Liver (tissue), 9 donors: ENCODE measurements around the gene BRSK2. TPM values are rescaled to one million over a fixed set of nuclear protein-coding genes. Genes with fewer than 3 reads are reported as not detected.

ENCODE experiments used
- DNase-seq: peaks from one replicate; pipeline ENCODE4 v3.0.0-alpha.2; 2017; ENCODE audit warnings: low spot score
- H3K27ac ChIP-seq, 2 donors: one replicate each; pipeline ENCODE4 v1.7.0; 2013; ENCODE audit warnings: inconsistent platforms in 2 of 2, low read length in 2 of 2, control low read depth in 1 of 2, low read depth in 1 of 2, mild to moderate bottlenecking in 1 of 2
- H3K27me3 ChIP-seq, 4 donors: one replicate each; pipeline versions ENCODE4 v1.6.1 to v1.7.0; 2013; ENCODE audit warnings: low read length in 3 of 4, inconsistent platforms in 1 of 4, mild to moderate bottlenecking in 1 of 4, moderate library complexity in 1 of 4; ENCODE audit not compliant: control insufficient read depth in 4 of 4, insufficient read depth in 4 of 4
- H3K36me3 ChIP-seq, 4 donors: one replicate each; pipeline versions ENCODE4 v1.6.1 to v1.7.0; 2013; ENCODE audit warnings: low read length in 3 of 4, mild to moderate bottlenecking in 3 of 4, low read depth in 1 of 4, moderate library complexity in 1 of 4; ENCODE audit not compliant: control insufficient read depth in 4 of 4, insufficient read depth in 3 of 4
- H3K4me1 ChIP-seq, 4 donors: one replicate each; pipeline versions ENCODE4 v1.6.1 to v1.7.0; 2013; ENCODE audit warnings: low read length in 3 of 4, mild to moderate bottlenecking in 3 of 4, moderate library complexity in 1 of 4; ENCODE audit not compliant: control insufficient read depth in 4 of 4, insufficient read depth in 4 of 4
- H3K4me3 ChIP-seq, 3 donors: one replicate each; pipeline versions ENCODE4 v1.6.1 to v1.7.0; 2013; ENCODE audit warnings: low read length in 3 of 3, control low read depth in 1 of 3, low read depth in 1 of 3, mild to moderate bottlenecking in 1 of 3
- H3K9ac ChIP-seq, 2 donors: one replicate each; pipeline ENCODE4 v1.7.0; 2013; ENCODE audit warnings: low read length in 2 of 2, mild to moderate bottlenecking in 2 of 2, moderate library complexity in 2 of 2, control low read depth in 1 of 2, low read depth in 1 of 2
- H3K9me3 ChIP-seq, 4 donors: one replicate each; pipeline versions ENCODE4 v1.6.1 to v1.7.0; 2013; ENCODE audit warnings: low read length in 3 of 4; ENCODE audit not compliant: control insufficient read depth in 4 of 4
- ATF3 ChIP-seq: IDR thresholded peaks from 2 replicates; pipeline ENCODE4 v1.6.1; 2016; ENCODE audit warnings: antibody characterized with exemption
- CTCF ChIP-seq: fragments of 150-350 bp; IDR thresholded peaks from 2 replicates; pipeline ENCODE4 v1.5.1; 2017; ENCODE audit warnings: improper control_type of control experiment, low read depth, low read length; ENCODE audit not compliant: missing input control
- EGR1 ChIP-seq, 2 donors: IDR thresholded peaks; 2 replicates each; pipeline ENCODE4 v1.6.1; 2016 to 2018; ENCODE audit warnings: antibody characterized with exemption in 2 of 2, low read depth in 2 of 2
- FOXA1 ChIP-seq: IDR thresholded peaks from 2 replicates; pipeline ENCODE4 v1.6.1; 2016; ENCODE audit warnings: antibody characterized with exemption
- GABPA ChIP-seq, 2 donors: IDR thresholded peaks in 1 of 2; conservative IDR thresholded peaks in 1 of 2; 2 replicates each; pipeline ENCODE4 v1.6.1; 2016; ENCODE audit warnings: antibody characterized with exemption in 2 of 2, mild to moderate bottlenecking in 1 of 2, moderate library complexity in 1 of 2
- HNF4A ChIP-seq, 2 donors: conservative IDR thresholded peaks; 2 replicates each; pipeline ENCODE4 v1.6.1; 2016; ENCODE audit warnings: antibody characterized with exemption in 2 of 2, mild to moderate bottlenecking in 2 of 2
- HNF4G ChIP-seq: IDR thresholded peaks from 2 replicates; pipeline ENCODE4 v1.6.1; 2016; ENCODE audit warnings: antibody characterized with exemption
- JUND ChIP-seq, 2 donors: IDR thresholded peaks; 2 replicates each; pipeline ENCODE4 v1.6.1; 2016; ENCODE audit warnings: antibody characterized with exemption in 2 of 2
- MAX ChIP-seq: IDR thresholded peaks from 2 replicates; pipeline ENCODE4 v1.6.1; 2016; ENCODE audit warnings: antibody characterized with exemption
- NR2F2 ChIP-seq: IDR thresholded peaks from 2 replicates; pipeline ENCODE4 v1.6.1; 2016; ENCODE audit warnings: antibody characterized with exemption
- REST ChIP-seq: IDR thresholded peaks from 2 replicates; pipeline ENCODE4 v1.6.1; 2016; ENCODE audit warnings: antibody characterized with exemption, mild to moderate bottlenecking
- RXRA ChIP-seq, 2 donors: IDR thresholded peaks; 2 replicates each; pipeline ENCODE4 v1.6.1; 2017 to 2018; ENCODE audit warnings: antibody characterized with exemption in 2 of 2, mild to moderate bottlenecking in 1 of 2
- SP1 ChIP-seq: IDR thresholded peaks from 2 replicates; pipeline ENCODE4 v1.6.1; 2018; ENCODE audit warnings: antibody characterized with exemption, mild to moderate bottlenecking
- TAF1 ChIP-seq: conservative IDR thresholded peaks from 2 replicates; pipeline ENCODE4 v1.6.1; 2016; ENCODE audit warnings: antibody characterized with exemption, mild to moderate bottlenecking
- YY1 ChIP-seq: IDR thresholded peaks from 2 replicates; pipeline ENCODE4 v1.6.1; 2016; ENCODE audit warnings: antibody characterized with exemption, mild to moderate bottlenecking
- ZBTB33 ChIP-seq: IDR thresholded peaks from 2 replicates; pipeline ENCODE4 v1.6.1; 2016; ENCODE audit warnings: antibody characterized with exemption
- WGBS: extraction: QIAGEN DNeasy Blood & Tissue Kit; methylation state at CpG from one replicate; pipeline ENCODE4 v1.1.7; 2013; 5-methylcytosine and 5-hydroxymethylcytosine counted together
- polyA plus RNA-seq, 2 donors: library from polyadenylated mRNA; stranded (reverse) in 1 of 2; unstranded in 1 of 2; fragments of 200-250 nt in 1 of 2; fragments of >200 nt in 1 of 2; fragmentation: Nextera tagmentation in 1 of 2; extraction: Ambion mirVana in 1 of 2; gene quantifications; one replicate each; pipeline versions ENCODE4 v1.2.1 to v1.2.3, GENCODE V29; 2013 to 2015
- total RNA-seq, 2 donors: library from RNA; depleted of rRNA; stranded (reverse); fragments of >200 nt; gene quantifications; one replicate each; pipeline ENCODE4 v1.2.3, GENCODE V29; 2014
- donor health status: healthy.
- donor health status: healthy.
- donor health status: healthy.
- donor health status: healthy.
- donor health status: healthy.

BRSK2 gene
- total and polyA plus RNA-seq, 4 donors: 0.05 to 0.17 TPM; not detected in 2

- TF ChIP-seq MAX (no peak), EGR1 (IDR thresholded peaks at IDR 0.05; ENCODE audit: low read depth in 2 of 2) (no peak), NR2F2 (no peak), SP1 (no peak)
Measured at GRCh38 chr11:1344056-1344635, 45.6 kb upstream of the BRSK2 start (continued).

- WGBS: 84% methylated on average over 28 of the region's 28 CpGs
- Histone ChIP-seq H3K9me3 (no peaks in the 10 kb centered on the region), H3K27ac (no peak overlapping the region), H3K4me1 (no peaks in the 10 kb centered on the region), H3K4me3 (no peak overlapping the region), H3K9ac (no peak overlapping the region), H3K27me3 (no peaks in the 10 kb centered on the region), H3K36me3 (no peaks in the 10 kb centered on the region)
- TF ChIP-seq NR2F2 (no peak), HNF4G (no peak), FOXA1 (no peak), ZBTB33 (no peak), CTCF (no peak), HNF4A (conservative IDR thresholded peaks at IDR 0.05) (no peak), TAF1 (no peak), MAX (no peak), SP1 (no peak), YY1 (no peak), ATF3 (no peak), EGR1 (IDR thresholded peaks at IDR 0.05; ENCODE audit: low read depth in 2 of 2) (no peak)
- DNase-seq: peak; percentile 23
Measured at GRCh38 chr11:1345737-1346513, 43.8 kb upstream of the BRSK2 start.

- H3K4me3 ChIP-seq: no peak overlapping the region
- H3K27me3 ChIP-seq: no peaks in the 10 kb centered on the region
- H3K9me3 ChIP-seq: no peaks in the 10 kb centered on the region
- no peak overlapping the region for H3K27ac ChIP-seq
- WGBS: 90% methylated on average over 28 of the region's 28 CpGs
- no peaks in the 10 kb centered on the region for H3K4me1 ChIP-seq
- H3K9ac ChIP-seq: no peak overlapping the region
- H3K36me3 ChIP-seq: no peaks in the 10 kb centered on the region
- DNase-seq: no peak
- TF ChIP-seq CTCF (no peak), ATF3 (no peak), EGR1 (IDR thresholded peaks at IDR 0.05; ENCODE audit: low read depth in 2 of 2) (no peak), GABPA (IDR thresholded peaks at IDR 0.05 in 1 of 2, conservative IDR thresholded peaks at IDR 0.05 in 1 of 2) (no peak), FOXA1 (no peak), REST (no peak), RXRA (IDR thresholded peaks at IDR 0.05) (no peak), HNF4A (conservative IDR thresholded peaks at IDR 0.05) (no peak), JUND (IDR thresholded peaks at IDR 0.05) (no peak), TAF1 (no peak), SP1 (no peak)
Measured at GRCh38 chr11:1346669-1347390, 42.9 kb upstream of the BRSK2 start.
